PC-9 (cell line): ENCODE measurements around the gene TMEM147.

Experiments used
- CTCF ChIP-seq: fragments of 200-600 bp; sonication (generic); conservative IDR thresholded peaks from 2 replicates; pipeline ENCODE4 v1.6.1; 2017; ENCODE audit warnings: mixed run types, antibody characterized with exemption, mild to moderate bottlenecking, moderate library complexity
- EZH2 ChIP-seq: fragments of 200-600 bp; sonication (generic); IDR thresholded peaks from 2 replicates; pipeline ENCODE4 v1.8.0; 2017; ENCODE audit warnings: antibody characterized with exemption, low read depth

GRCh38 chr19:35525873-35526272 is 19.6 kb upstream of the TMEM147 start:
- TF ChIP-seq CTCF (no peak), EZH2 (no peak)
